Activated T-cell treated with anti-CD3 and anti-CD28 coated beads, Interleukin-2, amount 50 U/mL, for 1 hour (primary cell): ENCODE measurements around the gene NPEPPS.
"Not testable (repeated sequence)": the region's sequence is repeated elsewhere in the genome, so short reads cannot be mapped to it uniquely, and the experiment has no call there.

Source experiments
- DNase-seq: peaks from one replicate; pipeline ENCODE4 v3.0.0-alpha.2; 2020

NPEPPS gene, protein sequence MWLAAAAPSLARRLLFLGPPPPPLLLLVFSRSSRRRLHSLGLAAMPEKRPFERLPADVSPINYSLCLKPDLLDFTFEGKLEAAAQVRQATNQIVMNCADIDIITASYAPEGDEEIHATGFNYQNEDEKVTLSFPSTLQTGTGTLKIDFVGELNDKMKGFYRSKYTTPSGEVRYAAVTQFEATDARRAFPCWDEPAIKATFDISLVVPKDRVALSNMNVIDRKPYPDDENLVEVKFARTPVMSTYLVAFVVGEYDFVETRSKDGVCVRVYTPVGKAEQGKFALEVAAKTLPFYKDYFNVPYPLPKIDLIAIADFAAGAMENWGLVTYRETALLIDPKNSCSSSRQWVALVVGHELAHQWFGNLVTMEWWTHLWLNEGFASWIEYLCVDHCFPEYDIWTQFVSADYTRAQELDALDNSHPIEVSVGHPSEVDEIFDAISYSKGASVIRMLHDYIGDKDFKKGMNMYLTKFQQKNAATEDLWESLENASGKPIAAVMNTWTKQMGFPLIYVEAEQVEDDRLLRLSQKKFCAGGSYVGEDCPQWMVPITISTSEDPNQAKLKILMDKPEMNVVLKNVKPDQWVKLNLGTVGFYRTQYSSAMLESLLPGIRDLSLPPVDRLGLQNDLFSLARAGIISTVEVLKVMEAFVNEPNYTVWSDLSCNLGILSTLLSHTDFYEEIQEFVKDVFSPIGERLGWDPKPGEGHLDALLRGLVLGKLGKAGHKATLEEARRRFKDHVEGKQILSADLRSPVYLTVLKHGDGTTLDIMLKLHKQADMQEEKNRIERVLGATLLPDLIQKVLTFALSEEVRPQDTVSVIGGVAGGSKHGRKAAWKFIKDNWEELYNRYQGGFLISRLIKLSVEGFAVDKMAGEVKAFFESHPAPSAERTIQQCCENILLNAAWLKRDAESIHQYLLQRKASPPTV

DNA sequence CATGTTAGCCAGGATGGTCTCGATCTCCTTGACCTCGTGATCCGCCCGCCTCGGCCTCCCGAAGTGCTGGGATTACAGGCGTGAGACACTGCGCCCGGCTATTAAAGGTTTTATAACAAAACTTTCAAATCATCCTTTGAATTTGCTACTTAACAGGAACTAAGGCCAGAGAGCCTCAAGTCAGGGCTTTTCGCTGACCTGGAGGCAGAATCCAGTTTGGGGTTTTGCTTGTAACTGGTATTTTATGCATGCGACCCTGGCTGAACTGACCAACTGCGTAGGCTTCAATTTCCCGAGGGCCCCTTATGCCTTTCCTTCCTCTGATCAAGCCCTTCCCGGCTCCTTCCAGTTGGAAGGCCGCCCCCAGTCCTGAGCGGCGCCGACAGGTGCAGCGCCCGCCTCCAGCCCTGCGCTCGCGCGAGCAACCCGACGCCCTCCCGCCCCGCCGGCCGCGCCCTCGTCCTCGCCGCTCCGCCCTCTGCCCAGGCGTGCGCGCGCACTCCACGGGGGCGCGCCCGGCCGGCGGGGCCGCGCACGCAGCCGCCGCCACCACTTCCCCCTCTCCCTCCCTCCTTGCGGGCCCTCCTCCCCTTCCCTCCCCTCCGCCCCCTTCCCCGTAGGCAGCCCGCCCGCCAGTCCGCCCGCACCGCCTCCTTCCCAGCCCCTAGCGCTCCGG is at the start of gene NPEPPS:
TSS of gene NPEPPS (plus strand) at position 552 of the 676 bp plus-strand sequence. CDS start 193 bp downstream, outside the sequence.
- peak; percentile 91 for DNase-seq

- DNase-seq: not testable (repeated sequence)
Observed at GRCh38 chr17:47491841-47492212, 39.1 kb upstream of the NPEPPS start.

DNA sequence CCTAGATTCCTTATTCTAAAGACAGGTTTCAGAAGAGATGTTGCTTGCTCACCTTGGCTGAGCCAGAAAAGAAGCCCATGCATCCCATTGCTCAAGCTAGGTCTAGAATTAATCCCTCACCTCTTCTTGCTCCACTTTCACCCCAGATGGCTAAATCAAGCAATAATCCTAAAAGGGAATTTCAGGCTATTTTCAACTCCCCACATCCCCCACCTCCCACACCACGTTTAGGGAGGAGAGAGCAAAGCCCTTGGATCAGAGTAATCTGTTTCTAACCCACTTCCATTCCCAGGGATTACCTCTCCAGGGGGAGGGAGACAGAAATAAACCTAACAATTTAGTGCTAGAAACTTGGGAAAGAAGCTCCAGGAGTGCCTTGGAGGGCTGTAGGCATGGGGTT is 31.8 kb upstream of the NPEPPS start:
- DNase-seq: not testable (repeated sequence)

DNA sequence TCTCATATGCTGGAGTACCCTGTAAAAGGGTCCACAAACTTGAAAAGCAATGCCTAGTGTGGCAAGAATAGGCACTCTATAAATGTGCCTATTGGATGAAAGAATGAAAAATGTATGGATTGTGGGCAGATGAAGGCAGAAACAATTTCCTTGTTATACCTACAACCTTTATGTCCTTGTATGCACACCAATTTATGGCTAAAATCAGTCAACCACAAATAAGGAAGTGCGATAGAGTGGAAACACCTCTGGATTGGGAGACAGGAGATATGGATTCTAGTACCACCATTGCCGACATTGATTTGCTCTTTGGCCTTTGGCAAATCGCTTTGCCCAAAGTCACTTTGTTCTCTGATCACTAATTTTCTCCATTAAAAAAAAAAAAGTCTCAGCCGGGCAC is 31.4 kb upstream of the NPEPPS start:
- DNase-seq: not testable (repeated sequence)

DNA sequence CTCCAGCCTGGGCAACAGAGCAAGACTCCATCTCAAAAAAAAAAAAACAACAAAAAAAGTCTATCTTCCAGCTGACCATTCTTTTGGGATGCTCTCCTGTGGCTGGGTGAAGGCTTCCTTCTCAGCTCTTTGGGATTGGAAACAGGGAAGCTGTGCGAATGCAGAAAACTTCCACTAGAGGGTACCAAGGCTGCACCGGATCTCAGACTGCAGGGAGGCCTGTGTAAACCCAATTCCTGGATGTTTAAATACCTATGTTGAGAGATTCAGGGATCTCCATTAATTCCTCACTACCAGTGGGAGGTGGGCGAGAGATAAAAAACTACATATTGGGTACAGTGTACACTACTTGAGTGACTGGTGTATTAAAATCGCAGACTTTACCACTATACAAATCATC is 30.3 kb upstream of the NPEPPS start:
- not testable (repeated sequence) for DNase-seq

GRCh38 chr17:47502122-47502731 is 28.7 kb upstream of the NPEPPS start:
- peak; percentile 23 for DNase-seq

GRCh38 chr17:47502776-47503455 is 28.0 kb upstream of the NPEPPS start:
- not testable (repeated sequence) for DNase-seq

- not testable (repeated sequence) for DNase-seq
Observed at GRCh38 chr17:47511701-47512146, 19.2 kb upstream of the NPEPPS start.

DNA sequence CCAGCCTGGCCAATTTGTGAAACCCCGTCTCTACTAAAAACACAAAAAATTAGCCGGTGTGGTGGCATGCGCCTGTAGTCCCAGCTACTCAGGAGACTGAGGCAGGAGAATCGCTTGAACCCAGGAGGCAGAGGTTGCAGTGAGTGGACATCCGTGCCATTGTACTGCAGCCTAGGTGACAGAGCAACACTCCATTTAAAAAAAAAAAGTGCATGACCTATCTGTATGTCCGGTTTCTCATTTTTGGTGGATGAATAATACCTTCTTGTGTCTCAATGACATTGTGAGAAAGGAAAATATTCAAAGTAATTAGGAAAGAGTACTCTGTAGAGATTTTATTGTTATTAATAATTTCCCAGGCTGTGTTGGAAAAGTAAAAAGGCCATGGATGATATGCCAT is 17.6 kb upstream of the NPEPPS start:
- not testable (repeated sequence) for DNase-seq

DNA sequence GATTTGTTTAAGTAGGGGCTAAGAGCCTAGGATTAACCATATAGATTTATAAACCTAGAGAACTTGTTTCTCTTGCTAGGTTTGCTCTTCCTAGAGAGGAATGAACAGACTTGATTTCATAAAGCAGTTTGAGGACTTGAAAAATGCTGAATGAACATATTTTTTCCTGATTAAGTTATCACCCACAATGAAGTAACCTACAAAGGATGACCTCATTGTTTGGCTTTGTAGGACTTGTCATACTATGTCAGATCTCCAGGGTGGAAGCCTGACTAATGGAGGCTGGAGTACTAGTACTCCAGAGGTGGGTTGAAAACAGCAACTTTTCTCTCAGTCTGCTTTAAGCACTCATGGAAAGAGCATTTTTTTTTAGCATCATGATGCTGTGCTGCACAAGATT is 12.0 kb upstream of the NPEPPS start:
- DNase-seq: not testable (repeated sequence)

GRCh38 chr17:47519365-47519764 is 11.5 kb upstream of the NPEPPS start:
- DNase-seq: not testable (repeated sequence)

DNA sequence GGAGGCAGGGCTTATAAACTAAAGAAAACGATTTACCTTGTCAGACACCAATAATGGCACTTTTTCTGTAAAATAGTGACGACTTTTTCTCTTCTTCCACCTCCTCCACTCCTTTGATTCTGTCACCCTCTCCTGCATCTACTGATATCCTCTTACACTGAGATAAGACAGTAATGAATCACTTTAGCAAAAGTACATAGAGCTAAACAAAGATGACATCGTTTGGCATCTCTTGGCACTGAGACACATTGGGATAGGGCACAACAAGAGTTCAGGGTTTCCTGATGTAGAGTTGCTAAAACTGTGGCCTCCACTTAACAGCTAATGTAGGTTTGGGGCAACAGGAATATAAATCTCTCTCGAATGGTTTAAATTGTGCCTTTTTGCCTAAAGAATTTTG is 10.6 kb upstream of the NPEPPS start:
- not testable (repeated sequence) for DNase-seq

- DNase-seq: not testable (repeated sequence)
Observed at GRCh38 chr17:47521434-47521833, 9.5 kb upstream of the NPEPPS start.

- not testable (repeated sequence) for DNase-seq
Observed at GRCh38 chr17:47522341-47522740, 8.6 kb upstream of the NPEPPS start.

GRCh38 chr17:47531233-47531820 is 419 bp downstream of the NPEPPS start:
- DNase-seq: peak; percentile 47

DNA sequence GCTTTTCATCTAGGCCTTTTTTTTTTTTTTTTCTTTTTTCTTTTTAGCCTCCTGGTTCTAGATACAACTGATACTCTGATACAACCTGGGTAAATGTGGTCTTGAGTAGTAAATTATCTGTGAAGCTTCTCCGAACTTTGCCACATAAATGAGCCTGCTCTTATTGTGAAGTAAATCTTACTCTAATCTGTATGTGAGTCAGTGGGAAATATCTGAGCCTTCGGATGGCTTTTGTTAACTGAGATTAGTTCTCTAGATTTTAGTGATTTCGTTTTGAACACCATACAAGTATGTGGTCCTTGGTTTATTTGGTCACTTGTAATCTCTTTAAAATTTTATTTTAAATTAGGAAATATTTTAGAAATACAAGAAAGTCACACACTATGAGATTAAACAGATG is 8.2 kb downstream of the NPEPPS start:
- not testable (repeated sequence) for DNase-seq

- not testable (repeated sequence) for DNase-seq
Observed at GRCh38 chr17:47541676-47542075, 10.8 kb downstream of the NPEPPS start.

DNA sequence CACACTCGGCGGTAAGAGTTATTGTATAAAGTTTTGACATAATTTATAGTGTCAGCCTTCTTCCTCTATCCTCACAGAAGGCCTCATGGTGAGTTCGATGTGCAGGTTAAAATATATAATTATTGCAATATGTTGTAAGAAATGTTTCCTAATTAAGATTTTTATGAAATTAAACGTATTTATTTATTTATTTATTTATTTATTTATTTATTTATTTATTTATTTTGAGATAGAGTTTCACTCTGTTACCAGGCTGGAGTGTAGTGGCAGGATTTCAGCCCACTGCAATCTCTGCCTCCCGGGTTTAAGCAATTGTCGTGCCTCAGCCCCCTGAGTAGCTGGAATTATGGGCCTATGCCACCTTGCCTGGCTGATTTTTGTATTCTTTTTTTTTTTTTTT is 13.4 kb downstream of the NPEPPS start:
- DNase-seq: not testable (repeated sequence)

DNA sequence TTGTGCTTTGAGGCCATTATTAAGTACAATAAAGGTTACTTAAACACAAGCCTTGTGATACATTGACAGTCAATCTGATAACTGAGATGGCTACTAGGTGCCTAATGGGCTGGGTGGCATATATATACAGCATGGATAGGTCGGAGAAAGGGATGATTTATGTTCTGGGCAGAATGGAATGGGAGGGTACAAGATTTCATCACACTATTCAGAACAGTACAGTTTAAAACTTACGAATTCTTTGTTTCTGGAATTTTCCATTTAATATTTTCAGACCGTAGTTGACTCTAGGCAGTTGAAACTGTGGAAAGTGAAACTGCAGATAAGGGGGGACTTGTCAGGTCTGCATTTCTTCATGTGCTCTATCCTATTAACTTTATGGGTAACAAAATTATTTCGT is 23.8 kb downstream of the NPEPPS start:
- DNase-seq: not testable (repeated sequence)

- not testable (repeated sequence) for DNase-seq
Observed at GRCh38 chr17:47556108-47556507, 25.2 kb downstream of the NPEPPS start.

GRCh38 chr17:47560517-47561043 is 29.7 kb downstream of the NPEPPS start:
- DNase-seq: not testable (repeated sequence)
